Parathyroid adenoma (tissue), 2 donors: Measurements from ENCODE around the gene CCDC92B.

ENCODE experiments used
- H2AFZ ChIP-seq: fragments of 300-600 bp; sonication (generic); one replicate; pipeline ENCODE4 v1.7.0; 2017; ENCODE audit warnings: antibody characterized with exemption, mild to moderate bottlenecking
- H3K27ac ChIP-seq: fragments of 300-600 bp; sonication (generic); one replicate; pipeline ENCODE4 v1.7.0; 2017
- H3K27me3 ChIP-seq: fragments of 300-600 bp; sonication (generic); one replicate; pipeline ENCODE4 v1.7.0; 2017; ENCODE audit warnings: low read length; ENCODE audit not compliant: control insufficient read depth, insufficient read depth
- H3K36me3 ChIP-seq: fragments of 300-600 bp; sonication (generic); one replicate; pipeline ENCODE4 v1.7.0; 2017; ENCODE audit warnings: low read length; ENCODE audit not compliant: control insufficient read depth, insufficient read depth
- H3K4me1 ChIP-seq: fragments of 300-600 bp; sonication (generic); one replicate; pipeline ENCODE4 v1.7.0; 2017; ENCODE audit warnings: control low read depth
- H3K4me2 ChIP-seq: fragments of 300-600 bp; sonication (generic); one replicate; pipeline ENCODE4 v1.7.0; 2017; ENCODE audit warnings: low read length
- H3K4me3 ChIP-seq: fragments of 300-600 bp; sonication (generic); one replicate; pipeline ENCODE4 v1.7.0; 2017; ENCODE audit warnings: low read depth, low read length
- H3K79me2 ChIP-seq: fragments of 300-600 bp; sonication (generic); one replicate; pipeline ENCODE4 v1.7.0; 2017; ENCODE audit warnings: control low read depth
- H3K9ac ChIP-seq: fragments of 300-600 bp; sonication (generic); one replicate; pipeline ENCODE4 v1.7.0; 2017; ENCODE audit warnings: mild to moderate bottlenecking
- H3K9me3 ChIP-seq: fragments of 300-600 bp; sonication (generic); one replicate; pipeline ENCODE4 v1.7.0; 2017; ENCODE audit warnings: low read length; ENCODE audit not compliant: control insufficient read depth
- CTCF ChIP-seq: fragments of 300-600 bp; sonication (generic); IDR thresholded peaks from one replicate; pipeline ENCODE4 v1.7.0; 2017; ENCODE audit warnings: antibody characterized with exemption, mild to moderate bottlenecking
- donor health status: primary hyperparathyroidism.

Gene CCDC92B

GRCh38 chr17:2697611-2698162 is 51.8 kb downstream of the CCDC92B start:
- Histone ChIP-seq H3K27ac (no peak overlapping the region), H3K79me2 (no peaks in the 10 kb centered on the region), H3K4me2 (no peak overlapping the region), H3K4me1 (no peaks in the 10 kb centered on the region), H3K4me3 (no peak overlapping the region), H3K36me3 (no peaks in the 10 kb centered on the region), H2AFZ (no peak overlapping the region), H3K9ac (no peak overlapping the region), H3K9me3 (no peaks in the 10 kb centered on the region), H3K27me3 (no peaks in the 10 kb centered on the region)
- no peak for TF ChIP-seq CTCF

- no peaks in the 10 kb centered on the region for H3K36me3 ChIP-seq
- no peak overlapping the region for H3K4me3 ChIP-seq
- no peak overlapping the region for H2AFZ ChIP-seq
- no peak for TF ChIP-seq CTCF
- H3K27me3 ChIP-seq: no peaks in the 10 kb centered on the region
- H3K79me2 ChIP-seq: no peaks in the 10 kb centered on the region
- H3K9ac ChIP-seq: no peak overlapping the region
- H3K4me2 ChIP-seq: no peak overlapping the region
- no peaks in the 10 kb centered on the region for H3K9me3 ChIP-seq
- H3K27ac ChIP-seq: no peak overlapping the region
- H3K4me1 ChIP-seq: no peaks in the 10 kb centered on the region
These were observed 53.3 kb downstream of the CCDC92B start for GRCh38 chr17:2695961-2696760.

- H3K27me3 ChIP-seq: no peaks in the 10 kb centered on the region
- H3K4me3 ChIP-seq: no peak overlapping the region
- no peaks in the 10 kb centered on the region for H3K36me3 ChIP-seq
- H3K9me3 ChIP-seq: no peaks in the 10 kb centered on the region
- H3K27ac ChIP-seq: no peak overlapping the region
- H3K9ac ChIP-seq: no peak overlapping the region
- no peak overlapping the region for H2AFZ ChIP-seq
- no peak overlapping the region for H3K4me2 ChIP-seq
- no peak for TF ChIP-seq CTCF
- H3K4me1 ChIP-seq: no peaks in the 10 kb centered on the region
- no peaks in the 10 kb centered on the region for H3K79me2 ChIP-seq
These were observed 54.0 kb downstream of the CCDC92B start for GRCh38 chr17:2695243-2695960.

- TF ChIP-seq CTCF: no peak
These were observed 54.8 kb downstream of the CCDC92B start for GRCh38 chr17:2694381-2695242.

More at GRCh38 chr17:2694381-2695242, 54.8 kb downstream of the CCDC92B start:
- no peak overlapping the region for H3K9ac ChIP-seq
- no peaks in the 10 kb centered on the region for H3K79me2 ChIP-seq
- H3K36me3 ChIP-seq: no peaks in the 10 kb centered on the region
- H3K4me2 ChIP-seq: no peak overlapping the region
- no peak overlapping the region for H3K4me3 ChIP-seq
- no peaks in the 10 kb centered on the region for H3K27me3 ChIP-seq
- no peak overlapping the region for H2AFZ ChIP-seq
- H3K9me3 ChIP-seq: no peaks in the 10 kb centered on the region
- H3K4me1 ChIP-seq: no peaks in the 10 kb centered on the region
- H3K27ac ChIP-seq: no peak overlapping the region
